HG02885 (cell line): ENCODE measurements around the gene APLP2.
"Not testable (repeated sequence)": the region's sequence is repeated elsewhere in the genome, so short reads cannot be mapped to it uniquely, and the experiment has no call there.

Source experiments
- ATAC-seq: cut with Tn5 transposase; IDR thresholded peaks from one replicate; pipeline ENCODE4 v1.9.1; 2021; ENCODE audit warnings: mild to moderate bottlenecking; ENCODE audit not compliant: unreplicated experiment, poor library complexity

APLP2 gene

DNA sequence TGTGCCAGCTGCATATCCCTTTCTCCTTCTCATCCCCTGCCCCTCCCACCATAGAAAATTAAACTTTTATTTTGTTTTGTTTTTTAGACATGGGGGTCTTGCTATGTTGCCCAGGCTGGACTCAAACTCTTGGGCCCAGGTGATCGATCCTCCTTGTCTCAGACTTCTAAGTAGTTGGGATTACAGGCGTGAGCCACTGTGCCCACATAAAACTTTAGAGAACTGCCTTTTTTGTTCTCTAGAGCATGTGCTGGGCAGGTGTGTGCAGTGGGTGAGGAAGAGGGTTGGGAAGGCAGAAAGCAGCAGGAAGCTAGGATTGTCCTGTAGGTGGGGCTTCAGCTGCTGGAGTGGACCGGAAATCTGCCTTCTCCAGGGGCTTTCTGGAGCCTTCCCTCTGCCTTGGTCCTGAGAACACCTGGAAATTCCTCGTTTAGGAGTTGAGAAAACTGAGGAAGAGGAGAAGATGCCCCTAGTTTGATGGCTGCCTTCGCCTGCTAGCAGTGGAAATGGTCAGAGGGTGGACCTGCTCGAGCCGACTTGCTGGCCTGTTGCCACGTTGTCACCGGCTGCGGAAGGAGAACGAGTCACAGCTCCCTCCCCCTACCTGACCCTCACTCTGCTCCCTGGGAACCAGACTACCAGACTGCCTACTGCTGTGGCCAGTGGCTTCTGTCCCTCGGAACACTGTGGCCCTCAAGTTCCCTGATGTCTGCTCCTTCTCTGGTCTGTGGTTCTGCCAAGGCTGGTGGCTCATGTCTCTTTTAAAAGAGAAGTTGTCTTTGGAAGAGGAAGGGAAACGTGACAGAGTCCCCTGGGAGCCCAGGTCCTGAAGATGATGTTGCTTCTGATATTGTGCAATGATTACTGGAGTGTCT, 93.9 kb downstream of the APLP2 start:
- ATAC-seq: no peak

GRCh38 chr11:130164221-130164570, 94.5 kb downstream of the APLP2 start:
- no peak for ATAC-seq

DNA sequence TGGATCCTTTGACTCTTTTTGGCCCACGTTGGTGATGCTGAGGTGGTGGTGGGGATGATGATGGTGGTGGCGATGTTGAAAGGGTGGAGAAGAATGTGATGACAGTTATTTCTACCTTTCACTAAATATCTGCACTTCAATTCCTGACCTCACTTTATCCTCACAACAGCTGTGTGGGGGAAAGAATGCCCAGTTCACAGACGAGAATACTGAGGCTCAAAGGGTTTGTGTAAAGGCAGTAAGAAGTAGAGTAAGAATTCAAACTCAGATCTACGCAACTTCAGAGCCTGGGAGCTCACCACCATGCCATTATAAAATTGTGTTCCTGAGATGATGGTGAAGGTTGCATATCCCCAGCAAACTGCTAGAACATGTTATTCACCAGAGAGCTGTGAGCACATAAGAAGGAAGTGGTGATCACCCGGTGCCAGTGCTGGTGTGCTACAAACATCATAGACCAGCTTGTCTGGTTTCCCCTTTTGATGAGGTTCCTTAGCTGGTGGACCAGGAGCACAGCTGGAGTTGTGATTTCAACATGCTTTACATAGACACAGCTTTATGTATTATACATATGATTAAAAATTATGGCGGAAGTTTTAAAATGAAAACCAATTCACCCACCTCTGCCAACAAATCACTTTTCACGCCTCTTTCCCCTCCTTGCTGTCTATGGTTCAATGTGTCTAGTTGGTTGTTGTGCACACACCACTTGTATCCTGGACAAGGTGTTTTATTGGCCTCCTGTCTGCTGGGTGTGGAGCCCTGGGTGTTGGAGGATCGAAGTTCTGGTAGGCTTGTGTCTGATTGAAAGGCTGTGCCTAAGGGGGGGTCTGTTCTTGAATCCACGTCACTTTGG, 96.1 kb downstream of the APLP2 start:
- no peak for ATAC-seq

- ATAC-seq: no peak
These were observed 96.7 kb downstream of the APLP2 start for GRCh38 chr11:130166457-130166784.

DNA sequence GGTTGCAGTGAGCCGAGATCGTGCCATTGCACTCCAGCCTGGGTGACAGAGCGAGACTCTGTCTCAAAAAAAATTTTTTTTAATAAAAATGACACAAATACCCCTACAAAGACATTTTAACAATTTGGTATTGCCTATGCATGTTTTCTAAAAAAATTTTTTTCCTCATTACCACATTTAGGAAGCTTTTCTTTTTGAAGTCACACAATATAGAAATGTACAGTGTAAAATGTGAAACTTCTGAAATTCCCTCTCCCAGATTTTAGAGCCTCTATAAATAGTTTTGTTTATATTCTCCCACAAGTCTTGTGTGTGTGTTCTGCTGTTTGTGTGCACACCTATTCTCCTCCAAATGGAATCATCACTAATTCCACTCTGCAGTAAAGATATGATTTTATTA, 97.5 kb downstream of the APLP2 start:
- ATAC-seq: no peak

DNA sequence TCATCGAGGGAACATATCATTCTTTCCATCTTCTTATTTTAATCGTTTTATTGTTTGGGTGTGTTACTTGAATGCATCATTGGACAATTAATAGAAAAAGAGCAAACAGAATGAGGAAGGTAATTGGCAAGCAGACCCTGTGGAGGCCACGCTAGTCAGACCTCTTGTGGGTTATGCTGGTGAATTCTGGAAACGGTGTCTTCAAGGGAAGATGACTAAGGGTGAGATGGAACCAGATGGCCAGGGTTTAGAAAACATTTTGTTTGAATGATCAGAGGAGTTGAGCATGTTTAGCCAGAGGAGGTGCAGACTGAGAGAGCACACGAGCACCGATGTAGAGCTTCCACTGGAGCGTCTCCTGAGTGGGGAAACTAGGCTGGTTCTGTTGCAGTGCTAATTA, 98.4 kb downstream of the APLP2 start:
- ATAC-seq: no peak

DNA sequence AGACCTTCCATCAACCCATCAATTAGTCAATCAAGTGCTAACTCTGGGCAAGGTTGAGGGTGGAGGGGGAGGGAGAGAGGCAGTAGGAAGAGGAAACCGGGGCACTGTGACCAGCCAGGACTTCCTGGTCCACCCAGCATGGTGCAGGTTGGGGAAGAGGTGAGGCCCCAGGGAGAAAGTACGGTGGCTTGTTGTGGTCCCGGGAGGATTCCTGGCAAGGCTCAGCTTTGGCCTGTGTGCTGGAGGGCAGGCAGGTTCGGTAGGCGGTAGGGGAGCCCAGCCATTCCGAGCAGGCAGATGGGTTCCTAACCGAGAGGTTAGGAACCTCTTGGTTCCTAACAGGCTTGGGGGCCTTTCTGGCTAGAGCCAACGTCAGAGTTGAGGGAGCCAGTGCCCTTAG, 100.7 kb downstream of the APLP2 start:
- ATAC-seq: no peak

DNA sequence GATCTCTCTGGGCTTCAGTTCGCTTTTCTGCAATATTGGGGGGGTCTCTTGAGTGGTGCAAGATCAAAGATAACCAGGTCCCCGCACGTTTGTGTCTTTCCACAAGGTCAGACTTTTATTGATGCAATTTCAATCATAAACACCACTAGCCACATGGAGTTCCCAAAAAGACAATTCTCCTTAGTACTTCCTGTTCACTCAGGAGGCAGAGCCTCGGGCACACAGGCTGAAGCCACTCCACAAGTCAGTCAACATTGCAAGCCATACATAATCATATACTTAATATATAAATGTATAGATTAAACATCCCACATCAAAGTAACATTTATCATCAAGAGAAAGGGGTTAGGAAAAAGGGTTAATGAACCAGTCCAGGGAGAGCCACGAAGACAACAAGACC, 101.8 kb downstream of the APLP2 start:
- no peak for ATAC-seq

GRCh38 chr11:130172001-130172400, 102.3 kb downstream of the APLP2 start:
- ATAC-seq: not testable (repeated sequence)

DNA sequence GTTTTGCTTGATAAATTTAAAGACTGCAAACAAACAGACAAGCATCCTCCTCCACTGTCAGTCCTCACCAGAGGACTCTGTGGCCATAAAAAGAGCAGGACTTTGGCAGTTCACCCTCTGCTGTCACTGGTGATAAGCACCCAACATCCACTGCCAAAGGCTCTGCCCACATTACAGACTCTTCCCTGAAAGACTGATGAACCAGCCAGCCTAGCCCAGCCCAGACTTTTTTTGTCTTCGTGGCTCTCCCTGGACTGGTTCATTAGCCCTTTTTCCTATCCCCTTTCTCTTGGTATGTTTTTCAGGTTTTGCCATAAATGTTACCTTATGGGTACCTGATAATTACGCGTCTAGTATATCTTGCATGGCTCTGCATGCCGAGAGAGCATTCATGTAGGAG, 104.9 kb downstream of the APLP2 start:
- ATAC-seq: no peak

DNA sequence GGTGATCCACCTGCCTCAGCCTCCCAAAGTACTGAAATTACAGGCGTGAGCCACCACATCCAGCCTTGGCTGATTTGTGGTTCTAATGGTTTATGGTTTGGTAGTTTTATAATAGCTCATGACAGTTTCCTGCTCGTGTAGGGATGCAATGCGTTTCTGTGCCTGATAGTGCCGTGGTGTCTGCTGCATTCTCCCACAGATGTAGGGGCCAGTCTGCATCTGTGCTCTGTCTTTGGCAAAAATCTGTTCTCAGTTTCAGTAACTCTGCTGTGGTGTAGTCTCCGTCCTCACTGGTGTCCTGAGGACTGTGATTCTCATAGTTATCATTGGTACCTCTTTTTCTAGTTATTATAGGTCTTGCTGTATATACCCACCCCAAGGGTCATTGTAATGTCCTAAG, 106.2 kb downstream of the APLP2 start:
- ATAC-seq: no peak

DNA sequence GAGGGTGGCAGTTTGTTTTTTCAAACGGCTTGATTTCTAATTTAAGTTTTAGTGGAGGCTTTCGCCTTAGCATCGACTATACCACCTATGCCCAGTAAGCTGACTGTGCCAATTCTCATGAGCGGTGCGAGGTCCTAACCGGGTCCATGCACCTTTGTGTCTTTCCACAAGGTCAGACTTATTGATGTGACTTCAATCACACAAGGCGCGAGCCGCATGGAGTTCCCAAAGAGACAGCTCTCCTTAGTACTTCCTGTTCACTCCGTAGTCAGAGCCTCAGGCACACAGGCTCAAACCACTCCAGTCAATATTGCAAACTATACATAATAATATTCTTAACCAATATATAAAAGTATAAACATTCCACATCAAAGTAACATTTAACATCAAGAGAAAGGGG, 108.1 kb downstream of the APLP2 start:
- ATAC-seq: no peak

- no peak for ATAC-seq
These were observed 109.0 kb downstream of the APLP2 start for GRCh38 chr11:130178441-130179339.

GRCh38 chr11:130179396-130180306, 110.0 kb downstream of the APLP2 start:
- ATAC-seq: no peak

- ATAC-seq: peak; percentile 67
These were observed 110.8 kb downstream of the APLP2 start for GRCh38 chr11:130180491-130180890.

GRCh38 chr11:130180896-130181294, 111.2 kb downstream of the APLP2 start:
- ATAC-seq: peak; percentile 22

DNA sequence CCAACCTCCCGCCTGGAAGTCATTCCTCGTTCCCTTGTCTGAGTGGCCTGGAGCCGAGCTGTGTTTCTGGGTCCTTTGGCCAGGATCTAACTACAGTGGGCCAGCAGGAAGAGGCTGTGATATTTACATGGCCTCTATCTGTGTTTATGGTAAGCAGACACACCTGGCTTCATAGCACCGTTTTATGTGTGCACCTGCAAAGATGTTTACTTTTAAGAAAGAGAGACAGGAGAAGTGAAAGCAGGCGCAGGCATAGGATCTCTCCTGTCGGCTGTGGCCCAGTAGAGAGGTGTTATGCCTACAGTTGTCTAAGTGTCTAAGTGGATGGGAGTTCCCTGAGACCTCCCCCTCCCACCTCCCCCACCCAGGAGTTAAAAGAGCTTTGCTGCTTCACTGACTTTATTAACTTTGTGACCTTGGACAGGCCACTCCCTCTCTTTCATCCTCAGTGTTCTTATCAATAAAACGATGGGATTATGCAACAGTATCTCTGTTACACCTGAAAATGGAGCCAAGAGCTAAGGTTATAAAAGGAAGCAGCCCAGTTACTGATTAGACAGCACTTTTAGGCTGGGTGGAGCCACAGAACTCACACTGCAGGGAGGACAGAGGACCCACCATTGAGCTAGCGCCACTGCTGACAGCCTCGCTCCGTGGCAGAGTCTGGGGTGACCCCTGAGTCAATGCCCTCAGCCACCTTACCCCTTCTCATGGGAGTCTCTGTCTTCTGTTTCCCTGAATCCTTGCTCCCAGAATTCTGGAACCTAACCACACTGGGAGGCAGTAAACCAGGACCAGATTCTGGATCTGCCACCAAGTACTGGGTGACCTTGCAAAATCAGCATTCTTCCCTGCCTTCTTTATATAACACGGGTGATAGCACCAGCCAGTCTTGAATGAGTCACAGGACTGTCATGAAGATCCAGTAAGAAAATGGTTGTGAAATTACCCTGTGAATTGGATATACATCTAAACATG, 111.9 kb downstream of the APLP2 start:
- ATAC-seq: peak; percentile 56

DNA sequence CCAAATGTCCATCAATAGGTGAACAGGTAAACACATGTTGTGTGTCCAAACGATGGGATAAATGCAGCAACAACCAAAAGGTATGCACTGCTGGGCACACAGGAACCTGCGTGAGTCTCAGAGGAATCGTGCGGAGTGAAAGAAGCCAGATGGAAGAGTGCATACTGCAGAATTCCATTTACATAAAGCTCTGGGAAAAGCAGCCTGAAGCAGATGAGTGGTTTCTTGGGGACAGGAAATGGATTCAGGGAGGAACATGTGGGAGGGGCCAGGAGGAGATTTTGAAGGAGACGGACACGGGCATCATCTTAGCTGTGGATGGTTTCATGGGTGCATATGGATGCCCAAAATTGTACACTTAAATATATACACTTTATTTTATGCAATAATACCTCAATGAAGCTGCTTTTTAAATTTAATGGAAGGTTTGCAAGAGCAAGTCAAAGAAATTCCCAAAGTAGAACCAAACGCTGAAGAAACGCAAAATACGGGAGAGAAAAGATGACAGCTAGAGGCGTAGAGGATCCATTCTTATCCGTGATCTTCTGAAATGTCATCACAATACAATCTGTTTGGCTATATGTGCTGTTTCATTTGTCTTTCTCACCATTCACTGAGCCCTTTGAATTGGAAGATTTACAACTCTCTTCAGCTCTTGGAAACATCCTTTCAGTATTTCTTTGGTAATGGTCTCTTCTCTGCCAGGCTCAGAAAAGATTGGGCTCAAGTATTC, 114.3 kb downstream of the APLP2 start:
- ATAC-seq: no peak
